Astrocyte (in vitro differentiated cells and primary cell): ENCODE results near the gene IRF2BPL.

Source experiments
- CTCF ChIP-seq: IDR thresholded peaks from 2 replicates; pipeline ENCODE4 v1.5.1; 2011; ENCODE audit warnings: low read depth, mild to moderate bottlenecking, inconsistent platforms, low read length, moderate library complexity; ENCODE audit not compliant: insufficient read depth
- EZH2 ChIP-seq: IDR thresholded peaks from 2 replicates; pipeline ENCODE4 v1.6.1; 2012; ENCODE audit warnings: mild to moderate bottlenecking, low read length, inconsistent platforms; ENCODE audit not compliant: insufficient read depth

DNA sequence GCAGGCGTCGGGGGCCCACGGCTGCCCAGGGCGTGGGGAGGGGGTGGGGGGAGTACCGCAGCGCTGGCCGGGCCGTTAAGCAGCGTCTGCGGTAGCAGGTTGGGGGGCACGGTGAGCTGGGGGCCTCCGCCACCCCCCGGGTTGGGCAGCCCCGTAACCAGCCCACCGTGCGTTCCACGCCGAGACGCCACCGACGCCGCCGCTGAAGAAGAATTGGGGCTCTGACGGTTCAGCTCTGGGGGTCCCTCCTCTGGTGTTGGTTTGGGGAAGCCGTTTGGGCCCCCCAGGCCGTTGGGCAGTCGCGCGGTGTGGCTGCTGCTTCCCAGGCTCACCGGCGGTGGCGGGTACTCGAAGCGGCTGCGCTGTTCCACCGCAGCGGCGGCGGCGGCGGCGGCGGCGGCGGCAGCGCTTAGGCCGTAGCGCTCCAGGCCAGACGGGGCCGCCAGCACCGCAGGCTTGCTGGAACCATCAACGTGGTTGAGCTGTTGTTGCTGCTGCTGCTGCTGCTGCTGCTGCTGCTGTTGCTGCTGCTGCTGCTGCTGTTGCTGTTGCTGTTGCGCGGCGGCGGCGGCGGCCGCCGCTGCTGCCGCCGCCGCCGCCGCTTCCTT, 1.5 kb downstream of the IRF2BPL start:
- TF ChIP-seq CTCF (no peak), EZH2 (no peak)
